HUES64 (cell line): ENCODE measurements around the gene SEMA6A.

ENCODE experiments used
- H3K27ac ChIP-seq: 2 replicates; pipeline ENCODE4 v1.7.0; 2013; ENCODE audit warnings: low read depth, low read length, inconsistent platforms
- H3K27me3 ChIP-seq: 2 replicates; pipeline ENCODE4 v1.6.1; 2013; ENCODE audit warnings: mild to moderate bottlenecking, low read length; ENCODE audit not compliant: insufficient read depth
- H3K36me3 ChIP-seq: 2 replicates; pipeline ENCODE4 v1.6.1; 2013; ENCODE audit warnings: mild to moderate bottlenecking, low read length; ENCODE audit not compliant: insufficient read depth
- H3K4me1 ChIP-seq: 2 replicates; pipeline ENCODE4 v1.6.1; 2013; ENCODE audit warnings: mild to moderate bottlenecking, low read length, moderate library complexity; ENCODE audit not compliant: insufficient read depth
- H3K4me3 ChIP-seq: 2 replicates; pipeline ENCODE4 v1.5.1; 2013; ENCODE audit warnings: mild to moderate bottlenecking, low read length, moderate library complexity
- H3K9ac ChIP-seq: 2 replicates; pipeline ENCODE4 v1.6.1; 2013; ENCODE audit warnings: mild to moderate bottlenecking, low read depth, low read length
- H3K9me3 ChIP-seq: 2 replicates; pipeline ENCODE4 v1.6.1; 2013; ENCODE audit warnings: low read depth, low read length; ENCODE audit not compliant: insufficient read depth
- WGBS: fragments of 150-250, 120-280 bp; methylation state at CpG from one replicate; pipeline ENCODE4 v1.1.7; 2013; ENCODE audit warnings: missing lambda C conversion rate; 5-methylcytosine and 5-hydroxymethylcytosine counted together

Gene SEMA6A

DNA sequence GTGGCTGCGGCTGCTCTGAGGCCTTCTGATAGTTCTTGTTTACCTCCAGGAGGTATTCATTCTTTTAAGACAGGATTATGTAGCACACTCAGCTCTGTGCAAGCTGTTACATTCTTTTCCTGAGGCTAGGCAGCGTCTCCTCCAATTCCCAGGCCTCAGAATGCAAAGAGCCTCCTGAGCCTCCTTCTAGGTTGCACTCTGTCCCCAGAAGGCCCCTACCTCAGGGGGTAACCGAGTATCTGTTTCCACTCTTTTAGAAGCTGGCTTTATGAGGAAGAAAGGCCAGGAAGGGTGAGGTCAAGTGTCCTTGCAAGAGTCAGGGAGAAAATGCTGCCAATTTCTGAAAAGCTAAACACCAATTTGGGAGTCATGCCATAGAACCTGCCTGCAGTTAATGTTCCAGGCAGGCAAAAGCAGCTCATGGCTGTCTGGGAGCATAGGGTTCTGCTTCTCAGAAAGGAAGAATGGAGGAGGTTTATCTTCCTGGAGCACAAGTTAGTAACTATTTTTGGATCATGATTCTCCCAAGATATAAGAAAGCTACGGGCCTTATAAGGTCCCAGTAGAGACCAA, 178.9 kb downstream of the SEMA6A start:
- Histone ChIP-seq H3K27ac (no peak overlapping the region), H3K36me3 (no peaks in the 10 kb centered on the region), H3K9me3 (no peaks in the 10 kb centered on the region), H3K4me1 (no peaks in the 10 kb centered on the region), H3K27me3 (no peaks in the 10 kb centered on the region), H3K4me3 (no peak overlapping the region), H3K9ac (no peak overlapping the region)
- 77% methylated on average over 4 of the region's 4 CpGs for WGBS

DNA sequence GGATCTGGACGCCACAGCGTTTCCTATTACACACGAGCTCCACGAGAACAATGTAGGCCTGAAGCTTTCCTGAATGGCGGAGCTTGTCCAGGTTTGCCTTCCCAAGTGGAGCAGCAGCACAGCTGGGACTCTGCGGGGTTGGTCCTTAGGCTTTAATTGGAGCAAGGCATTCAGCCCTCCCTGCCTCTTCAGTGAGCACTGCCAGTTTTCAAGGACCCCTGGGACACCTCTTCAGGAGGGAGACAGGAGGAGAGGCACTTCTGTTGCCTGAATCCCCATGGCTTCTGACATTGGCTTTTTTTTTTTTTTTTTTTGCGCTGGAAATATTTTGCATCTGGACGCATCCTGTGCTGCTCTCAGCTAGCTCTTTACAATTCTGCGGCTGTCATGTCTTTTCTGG, 179.4 kb downstream of the SEMA6A start:
- Histone ChIP-seq H3K9ac (no peak overlapping the region), H3K27ac (no peak overlapping the region), H3K27me3 (no peaks in the 10 kb centered on the region), H3K4me1 (no peaks in the 10 kb centered on the region), H3K9me3 (no peaks in the 10 kb centered on the region), H3K36me3 (no peaks in the 10 kb centered on the region), H3K4me3 (no peak overlapping the region)
- WGBS = 90% methylated on average over 9 of the region's 9 CpGs

DNA sequence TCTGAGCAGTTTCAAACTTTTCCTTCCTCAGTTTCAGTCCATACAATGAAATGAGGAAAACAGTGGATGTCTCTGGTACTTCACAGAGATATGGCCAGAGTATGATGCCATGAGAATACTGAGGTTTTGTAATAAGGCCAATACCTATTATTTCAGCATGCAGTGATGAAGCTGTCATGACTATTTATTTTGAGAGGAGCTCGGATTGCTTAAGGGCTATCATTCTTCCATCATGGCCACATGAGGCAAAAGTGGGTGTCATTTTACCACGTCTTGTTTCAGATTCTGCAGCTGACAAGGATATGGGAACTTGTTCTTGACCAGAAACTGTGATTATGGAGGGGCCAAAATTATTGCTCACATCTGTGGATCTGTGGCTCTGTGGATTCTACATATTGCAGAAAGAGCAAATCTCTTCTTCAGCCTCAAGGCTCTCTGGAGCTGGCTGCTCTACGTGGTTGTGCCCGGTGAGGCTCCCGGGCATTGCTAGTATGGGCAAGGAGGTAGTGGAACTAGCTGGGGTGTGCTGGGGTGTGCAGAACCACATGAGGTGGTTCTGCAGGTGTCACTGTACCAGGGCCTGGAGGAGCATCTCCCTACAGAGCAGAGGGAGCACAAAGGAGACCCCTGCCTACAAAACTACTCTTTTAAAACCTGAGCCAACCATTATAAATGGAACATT, 180.3 kb downstream of the SEMA6A start:
- H3K4me1 ChIP-seq = no peaks in the 10 kb centered on the region
- no peaks in the 10 kb centered on the region for H3K36me3 ChIP-seq
- H3K27ac ChIP-seq = no peak overlapping the region
- no peaks in the 10 kb centered on the region for H3K9me3 ChIP-seq
- H3K4me3 ChIP-seq = no peak overlapping the region
- 93% methylated on average over 5 of the region's 5 CpGs for WGBS
- no peak overlapping the region for H3K9ac ChIP-seq
- H3K27me3 ChIP-seq = no peaks in the 10 kb centered on the region
